A204.1 (cell line): ENCODE data around the gene SPATC1L.
"Not testable (repeated sequence)": the region's sequence is repeated elsewhere in the genome, so short reads cannot be mapped to it uniquely, and the experiment has no call there.

Experiments used
- FAIRE-seq: peaks from 2 replicates; lab custom pipeline; 2012; peaks lifted over from hg19 to GRCh38; lab: Jason Lieb, UNC

SPATC1L gene

GRCh38 chr21:46214478-46215340 lies 30.4 kb upstream of the SPATC1L start:
- FAIRE-seq, result no peak

- FAIRE-seq, result no peak
These were observed 29.5 kb upstream of the SPATC1L start for GRCh38 chr21:46213620-46214286.

- FAIRE-seq, result no peak
These were observed 28.6 kb upstream of the SPATC1L start for GRCh38 chr21:46212721-46213484.

- no peak for FAIRE-seq
These were observed 27.8 kb upstream of the SPATC1L start for GRCh38 chr21:46211786-46212720.

GRCh38 chr21:46211376-46211775 lies 27.1 kb upstream of the SPATC1L start:
- FAIRE-seq, result no peak

- no peak for FAIRE-seq
These were observed 26.3 kb upstream of the SPATC1L start for GRCh38 chr21:46210378-46211136.

- no peak for FAIRE-seq
These were observed 24.8 kb upstream of the SPATC1L start for GRCh38 chr21:46208761-46209721.

- FAIRE-seq, result no peak
These were observed 23.8 kb upstream of the SPATC1L start for GRCh38 chr21:46207920-46208591.

GRCh38 chr21:46207006-46207919 lies 23.0 kb upstream of the SPATC1L start:
- FAIRE-seq, result no peak

- no peak for FAIRE-seq
These were observed 22.1 kb upstream of the SPATC1L start for GRCh38 chr21:46206163-46207005.

GRCh38 chr21:46205766-46206162 lies 21.5 kb upstream of the SPATC1L start:
- FAIRE-seq, result no peak

GRCh38 chr21:46205166-46205565 lies 20.9 kb upstream of the SPATC1L start:
- no peak for FAIRE-seq

- FAIRE-seq, result no peak
These were observed 18.9 kb upstream of the SPATC1L start for GRCh38 chr21:46203203-46203600.

GRCh38 chr21:46202592-46203202 lies 18.4 kb upstream of the SPATC1L start:
- no peak for FAIRE-seq

- not testable (repeated sequence) for FAIRE-seq
These were observed 16.9 kb upstream of the SPATC1L start for GRCh38 chr21:46200877-46201803.
